Fibroblast of the conjunctiva (primary cell): Measurements from ENCODE around the gene ATP5ME.
"Not testable (repeated sequence)": the region's sequence is repeated elsewhere in the genome, so short reads cannot be mapped to it uniquely, and the experiment has no call there.

Experiments used
- DNase-seq: peaks from one replicate; pipeline ENCODE4 v3.0.0-alpha.2; 2010; ENCODE audit warnings: low read depth

ATP5ME gene

DNA sequence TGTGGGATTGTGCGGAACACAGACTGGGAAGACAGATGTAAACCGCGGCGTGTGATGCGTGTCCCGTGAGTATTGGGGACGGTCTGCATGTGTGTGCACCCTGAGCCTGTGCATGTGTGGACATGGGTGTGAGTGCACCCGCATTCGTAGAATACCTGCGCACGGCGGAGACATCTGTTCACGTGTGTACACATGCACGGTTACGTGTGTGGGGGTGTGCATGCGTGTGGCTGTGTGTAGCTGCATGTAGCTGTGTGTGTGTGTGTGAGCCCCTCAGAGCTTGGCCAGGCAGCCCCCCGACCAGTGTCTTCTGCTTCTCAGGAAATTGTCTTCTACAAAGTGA, 19.6 kb downstream of the ATP5ME start:
- no peak for DNase-seq

DNA sequence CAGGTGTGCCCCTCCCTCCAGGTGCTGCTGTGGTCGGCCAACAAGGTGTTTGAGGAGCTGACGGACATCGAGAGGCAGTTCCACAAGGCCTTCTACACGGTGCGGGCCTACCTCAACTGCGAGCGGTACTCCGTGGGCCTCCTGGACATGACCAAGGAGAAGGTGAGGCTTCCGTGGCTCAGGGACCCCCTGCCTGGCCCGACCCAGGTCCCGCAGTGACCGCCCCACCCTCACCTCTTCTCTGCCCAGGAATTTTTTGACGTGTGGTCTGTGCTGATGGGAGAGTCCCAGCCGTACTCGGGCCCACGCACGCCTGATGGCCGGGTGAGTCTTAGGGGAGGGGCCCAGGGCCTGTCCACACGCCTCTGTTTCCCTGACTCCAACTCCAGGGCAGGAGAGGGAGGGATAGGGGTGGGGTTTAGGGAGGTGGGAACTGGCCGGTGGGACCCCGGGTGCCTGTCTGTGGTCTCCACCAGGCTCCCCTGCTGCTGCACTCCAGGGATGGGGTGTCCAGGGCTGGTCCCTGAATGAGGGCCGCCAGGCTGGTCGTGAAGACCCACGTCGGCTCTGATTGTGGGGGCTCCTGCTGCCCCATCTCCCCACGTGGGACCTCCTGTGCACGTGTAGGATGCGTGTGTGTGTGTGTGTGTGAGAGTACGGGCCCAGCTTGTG, 20.1 kb downstream of the ATP5ME start:
- no peak for DNase-seq

DNA sequence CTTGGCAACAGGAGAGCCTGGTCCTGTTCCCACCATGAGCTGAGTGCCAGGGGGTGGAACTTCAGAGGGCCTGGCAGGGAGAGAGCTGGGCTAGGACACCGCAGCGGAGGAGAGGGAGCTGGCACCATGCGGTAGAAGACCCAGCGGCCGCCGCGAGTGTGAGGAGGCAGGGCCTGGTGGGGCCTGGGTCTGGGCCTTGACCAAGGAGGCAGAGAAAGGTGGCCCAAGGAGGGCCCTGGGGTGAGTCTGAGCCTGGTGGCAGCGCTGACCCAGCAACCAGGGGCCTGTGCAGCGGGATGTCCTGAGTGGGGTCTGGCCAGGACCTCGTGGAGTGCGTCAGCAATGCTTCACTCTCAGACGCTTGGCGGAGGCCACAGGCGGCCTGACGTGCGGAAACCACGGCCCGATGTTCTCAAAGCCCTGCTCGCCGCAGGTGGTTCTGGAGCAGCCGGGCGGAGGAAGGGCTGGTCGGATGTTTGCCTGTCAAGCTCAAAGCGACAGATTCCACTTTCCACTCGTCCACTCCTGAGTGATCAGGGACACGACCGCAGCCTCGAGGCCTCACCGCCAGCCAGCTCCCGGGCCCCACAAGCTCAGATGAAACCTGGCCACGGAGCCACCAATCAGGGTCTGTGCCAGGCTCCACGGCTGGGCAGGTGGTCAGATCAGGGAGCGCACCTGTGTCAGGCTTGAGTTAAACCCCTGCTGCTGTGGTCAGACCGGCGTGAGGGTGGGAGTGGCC, 20.8 kb downstream of the ATP5ME start:
- DNase-seq: no peak

DNA sequence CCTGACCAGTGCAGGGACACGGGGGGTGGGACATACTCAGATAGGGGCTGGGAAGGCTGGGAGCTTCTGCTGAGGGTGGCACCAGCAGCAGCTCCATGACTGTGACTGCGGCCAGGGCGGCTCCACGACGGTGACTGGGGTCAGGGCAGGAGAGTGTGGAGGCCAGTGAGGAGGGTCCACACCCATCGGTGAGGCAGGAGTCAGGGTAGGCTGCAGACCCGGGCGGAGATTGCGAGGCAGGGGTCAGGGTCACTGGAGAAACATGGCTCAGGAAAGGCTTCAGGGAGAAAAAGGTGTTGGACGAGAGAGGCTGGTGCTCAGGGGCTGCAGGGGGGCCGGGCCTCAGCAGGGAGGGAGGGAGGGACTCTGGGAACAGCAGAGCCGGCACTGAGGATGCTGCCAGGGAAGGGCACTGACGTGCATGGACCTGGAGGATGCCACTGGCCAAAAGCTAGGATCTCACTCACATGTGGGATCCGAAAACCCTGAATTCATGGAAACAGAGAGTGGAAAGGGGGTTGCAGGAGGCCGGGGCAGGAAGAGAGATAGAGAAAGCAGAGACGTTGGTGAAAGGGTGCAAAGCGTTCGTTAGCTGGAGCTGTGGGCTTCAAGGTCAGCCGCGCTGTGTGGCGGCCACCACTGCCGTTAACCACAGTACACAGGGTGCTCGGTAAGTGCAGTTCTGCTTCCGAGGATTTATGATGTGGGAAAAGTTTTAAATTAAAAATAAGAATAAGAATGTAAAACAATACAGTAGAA, 22.0 kb downstream of the ATP5ME start:
- no peak for DNase-seq

DNA sequence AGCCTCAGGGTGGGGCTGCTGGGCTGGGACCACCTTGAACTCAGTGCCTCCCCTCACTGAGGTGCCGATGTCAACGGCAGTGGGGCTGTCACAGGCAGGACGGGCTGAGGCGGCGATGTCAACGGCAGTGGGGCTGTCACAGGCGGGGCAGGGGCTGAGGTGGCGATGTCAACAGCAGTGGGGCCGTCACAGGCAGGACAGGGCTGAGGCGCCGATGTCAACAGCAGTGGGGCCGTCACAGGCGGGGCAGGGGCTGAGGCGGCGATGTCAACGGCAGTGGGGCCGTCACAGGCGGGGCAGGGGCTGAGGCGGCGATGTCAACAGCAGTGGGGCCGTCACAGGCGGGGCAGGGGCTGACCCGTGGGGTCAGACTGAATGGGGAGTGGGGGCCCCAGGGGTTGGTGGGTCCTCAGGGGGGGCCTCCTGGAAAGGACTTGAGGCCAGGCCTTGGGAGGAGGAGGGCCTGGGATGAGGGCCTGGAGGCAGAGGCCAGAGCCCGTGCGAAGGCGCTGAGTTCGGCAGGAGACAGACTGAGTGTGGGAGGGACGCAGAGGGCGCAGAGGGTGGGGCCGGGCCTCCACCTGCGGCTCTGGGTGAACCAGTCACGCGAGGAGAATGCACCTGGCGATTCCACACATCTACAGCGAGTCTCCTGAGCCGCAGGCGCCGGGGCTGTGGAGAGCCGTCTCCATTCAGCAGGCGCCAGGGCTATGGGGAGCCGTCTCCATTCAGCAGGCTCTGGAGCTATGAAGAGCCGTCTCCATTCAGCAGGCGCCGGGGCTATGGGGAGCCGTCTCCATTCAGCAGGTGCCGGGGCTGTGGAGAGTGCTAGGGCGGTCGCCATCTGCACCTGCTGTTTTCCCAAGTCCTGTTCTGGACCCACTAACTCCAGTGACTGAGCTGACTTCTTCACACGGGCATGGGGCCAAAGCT, 22.9 kb downstream of the ATP5ME start:
- no peak for DNase-seq

DNA sequence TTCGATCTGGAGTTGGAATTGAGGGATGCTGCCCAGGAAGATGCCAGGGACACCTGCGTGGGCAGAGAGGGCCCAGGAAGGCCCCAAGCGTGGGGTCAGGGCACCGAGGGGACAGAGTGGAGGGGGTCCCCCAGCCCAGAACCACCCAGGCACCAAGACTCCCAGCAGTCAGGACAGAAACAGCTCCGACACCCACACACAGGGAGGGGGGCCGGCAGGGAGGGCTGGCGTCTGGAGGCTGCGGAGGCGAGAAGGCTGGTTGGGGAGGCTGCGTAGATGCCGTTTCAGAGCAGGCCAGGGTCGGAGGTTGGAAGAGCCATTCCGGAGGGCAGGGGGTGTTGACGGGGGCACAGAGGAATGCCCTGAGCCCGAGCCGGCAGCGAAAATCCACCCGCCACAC, 23.6 kb downstream of the ATP5ME start:
- DNase-seq: no peak

DNA sequence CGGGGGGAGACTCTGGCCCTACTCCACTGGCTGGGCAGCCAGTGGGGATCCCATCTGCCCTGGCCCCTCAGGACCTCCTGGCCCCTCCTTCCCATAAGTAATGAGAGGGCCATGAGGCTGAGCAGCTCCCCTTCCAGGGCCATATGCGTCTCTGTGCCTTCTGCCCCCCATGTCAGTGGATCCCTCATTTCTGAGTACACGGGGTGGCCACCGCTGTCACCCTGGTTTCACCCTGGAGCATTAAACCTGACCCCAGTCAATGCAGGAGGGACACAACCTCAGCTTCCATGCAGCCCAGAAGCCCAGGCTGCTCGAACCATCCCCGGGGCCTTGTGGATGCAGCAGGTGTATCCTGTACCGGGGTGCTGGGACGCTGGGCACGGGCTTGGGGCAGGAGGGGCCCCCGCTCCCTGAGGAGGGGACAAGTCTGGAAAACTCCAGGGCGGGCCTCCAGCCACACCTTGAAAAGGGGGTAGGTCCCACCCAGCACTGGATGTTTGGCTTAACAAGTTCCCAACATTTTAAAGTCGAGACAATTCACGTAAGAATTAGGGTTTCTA, 24.2 kb downstream of the ATP5ME start:
- DNase-seq: no peak

DNA sequence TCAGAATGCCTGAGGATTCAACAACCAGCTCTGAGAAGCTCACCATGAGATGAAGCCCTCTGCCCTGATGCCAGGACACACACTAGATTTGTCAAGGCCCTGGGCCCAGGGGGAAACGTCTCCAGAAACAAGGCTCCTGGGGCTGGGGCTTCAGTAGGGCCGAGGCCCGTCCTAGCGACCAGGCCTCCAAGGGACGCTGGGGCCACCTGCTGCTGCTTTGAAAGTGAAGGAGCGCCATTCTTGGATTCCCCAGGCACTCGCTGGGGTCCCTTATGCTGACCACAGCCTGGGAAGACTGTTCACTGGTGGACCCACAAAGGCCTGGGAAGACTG, 24.8 kb downstream of the ATP5ME start:
- no peak for DNase-seq

DNA sequence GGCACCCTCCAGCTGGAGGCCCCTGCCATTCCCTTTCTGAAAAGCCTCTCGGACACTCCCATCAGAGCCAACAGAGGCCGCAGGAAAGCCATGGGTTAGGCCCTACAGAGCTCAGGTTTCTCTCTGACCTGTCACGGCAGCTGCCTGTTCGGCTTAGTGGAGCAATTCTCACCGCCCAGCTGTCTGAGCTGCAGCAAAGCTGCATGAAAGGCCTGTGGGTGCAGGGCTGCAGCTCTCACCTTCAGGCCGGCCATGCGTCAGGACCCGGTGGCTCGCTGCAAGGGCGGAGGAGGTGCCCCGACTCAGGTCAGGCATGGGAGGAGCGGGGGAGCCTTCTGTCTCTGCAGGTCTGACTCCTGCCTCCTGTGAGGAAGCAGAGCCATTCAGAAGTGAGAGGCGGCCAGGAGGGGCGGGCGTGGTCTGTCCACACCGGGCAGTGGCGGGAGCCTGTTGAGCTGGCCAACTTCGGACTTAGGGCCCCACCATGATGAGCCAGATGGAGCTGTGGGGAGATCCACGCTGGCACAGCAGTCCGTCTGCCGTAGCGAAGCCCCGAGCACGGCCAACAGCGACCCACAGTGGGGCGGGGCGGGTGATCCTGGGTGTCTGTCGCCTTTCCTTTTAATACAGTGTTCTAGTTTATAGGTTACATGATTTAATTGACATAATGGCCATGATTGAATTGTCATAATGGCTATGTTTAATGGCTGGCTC, 25.3 kb downstream of the ATP5ME start:
- DNase-seq: no peak

DNA sequence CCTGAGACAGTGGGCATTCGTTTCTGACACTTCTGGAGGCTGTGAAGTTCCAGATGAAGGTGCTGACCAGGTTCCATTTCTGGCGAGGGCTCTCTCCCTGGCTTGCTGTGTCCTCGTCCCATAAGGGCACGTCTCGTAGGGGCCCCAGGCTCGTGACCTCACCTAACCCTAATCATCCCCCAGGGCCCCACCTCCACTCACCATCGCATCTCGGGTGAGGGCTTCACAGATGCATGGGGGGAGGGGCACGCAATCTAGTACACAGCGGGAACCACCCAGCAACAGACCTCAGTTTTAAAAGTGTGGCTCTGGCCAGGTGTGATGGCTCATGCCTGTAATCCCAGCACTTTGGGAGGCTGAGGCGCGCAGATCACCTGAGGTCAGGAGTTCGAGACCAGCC, 26.6 kb downstream of the ATP5ME start:
- no peak for DNase-seq

DNA sequence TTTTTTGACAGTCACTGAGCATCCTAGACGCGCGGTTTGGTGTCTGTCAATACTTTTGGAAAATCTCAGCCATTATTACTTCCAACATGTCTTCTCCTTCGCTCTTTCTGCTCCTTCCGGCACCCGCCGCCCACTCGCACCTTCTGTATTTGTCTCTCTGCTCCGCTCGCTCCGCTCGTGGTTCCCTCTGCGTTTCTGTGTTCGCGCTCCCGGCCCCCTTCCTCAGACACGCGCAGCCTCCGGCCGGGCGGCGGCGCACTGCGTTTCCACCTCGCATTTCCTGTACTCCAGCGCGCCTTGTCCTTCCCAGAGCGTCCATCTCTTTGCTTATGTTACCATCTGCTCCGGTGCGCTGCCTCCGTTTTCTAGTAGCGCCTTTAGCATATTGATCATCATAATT, 27.6 kb downstream of the ATP5ME start:
- no peak for DNase-seq

DNA sequence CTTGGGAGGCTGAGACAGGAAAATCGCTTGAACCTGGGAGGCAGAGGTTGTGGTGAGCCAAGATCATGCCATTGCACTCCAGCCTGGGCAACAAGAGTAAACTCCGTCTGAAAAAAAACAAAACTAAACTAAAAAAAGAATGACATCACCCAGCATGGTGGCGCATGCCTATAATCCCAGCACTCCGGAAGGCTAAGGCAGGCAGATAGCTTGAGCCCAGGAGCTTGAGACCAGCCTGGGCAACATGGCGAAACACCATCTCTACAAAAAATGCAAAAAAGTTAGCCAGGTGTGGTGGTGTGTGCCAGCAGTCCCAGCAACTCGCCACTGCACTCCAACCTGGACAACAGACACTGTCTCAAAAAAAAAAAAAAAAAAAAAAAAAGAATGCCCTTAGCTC, 31.7 kb downstream of the ATP5ME start:
- not testable (repeated sequence) for DNase-seq

DNA sequence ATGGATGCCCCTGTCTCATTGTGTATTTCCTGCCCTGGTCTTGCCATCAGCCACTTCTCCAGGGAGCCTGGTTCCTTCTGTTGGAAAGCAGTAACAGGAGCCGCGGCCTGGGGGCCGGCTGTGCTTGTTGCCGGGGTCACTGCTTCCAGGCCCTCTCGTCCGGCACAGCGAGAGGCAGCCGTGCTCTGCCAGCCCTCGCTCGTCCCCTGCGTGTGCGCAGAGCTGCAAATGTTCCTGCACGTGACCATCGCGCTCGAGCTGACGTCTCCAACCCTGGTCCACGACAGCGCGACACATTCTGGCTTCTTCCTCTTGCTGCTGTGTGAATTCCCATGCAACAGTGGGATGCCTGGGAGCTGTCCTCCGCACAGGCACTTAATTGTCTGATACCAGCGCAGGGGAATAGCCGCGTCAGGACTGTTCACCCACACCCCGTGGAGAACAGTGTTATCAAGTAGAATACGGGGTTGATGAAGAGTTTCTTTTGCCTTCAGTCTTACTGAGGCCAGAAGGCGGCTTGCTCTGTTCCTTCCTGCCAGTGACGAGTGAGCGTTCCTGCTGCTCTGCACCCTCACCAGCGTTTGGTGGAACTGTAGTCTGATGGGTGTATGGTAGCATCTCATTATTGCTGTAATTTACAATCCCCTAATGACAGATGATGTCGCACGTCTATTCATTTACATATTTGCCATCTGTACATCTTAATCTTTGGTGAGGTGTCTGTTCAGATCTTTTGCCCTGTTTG, 36.4 kb downstream of the ATP5ME start:
- DNase-seq: no peak

DNA sequence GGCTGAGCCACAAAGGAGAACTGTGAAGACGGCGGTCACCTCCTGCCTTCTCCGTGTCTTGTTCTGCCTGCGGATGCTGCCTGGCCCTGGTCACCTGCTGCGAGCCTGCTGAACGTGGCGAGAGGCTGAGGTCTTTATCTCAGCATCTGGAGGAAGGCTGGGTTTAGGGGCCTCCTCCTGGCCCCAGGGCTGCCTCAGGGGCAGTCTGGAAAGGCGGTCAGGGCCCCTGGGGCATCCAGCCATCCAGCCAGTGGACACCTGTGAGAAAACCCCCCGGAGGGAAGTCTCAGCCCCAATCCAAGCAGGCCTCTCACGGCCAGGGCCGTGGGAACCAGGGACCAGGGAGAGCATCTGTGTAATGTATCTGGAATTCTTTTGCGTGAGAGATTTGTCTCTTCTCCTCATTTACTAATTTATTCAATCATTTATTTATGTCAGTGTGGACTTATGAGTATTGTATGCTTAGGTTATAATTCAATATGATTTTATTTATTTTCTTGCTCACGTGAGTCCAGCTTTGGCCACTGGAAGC, 37.4 kb downstream of the ATP5ME start:
- no peak for DNase-seq

DNA sequence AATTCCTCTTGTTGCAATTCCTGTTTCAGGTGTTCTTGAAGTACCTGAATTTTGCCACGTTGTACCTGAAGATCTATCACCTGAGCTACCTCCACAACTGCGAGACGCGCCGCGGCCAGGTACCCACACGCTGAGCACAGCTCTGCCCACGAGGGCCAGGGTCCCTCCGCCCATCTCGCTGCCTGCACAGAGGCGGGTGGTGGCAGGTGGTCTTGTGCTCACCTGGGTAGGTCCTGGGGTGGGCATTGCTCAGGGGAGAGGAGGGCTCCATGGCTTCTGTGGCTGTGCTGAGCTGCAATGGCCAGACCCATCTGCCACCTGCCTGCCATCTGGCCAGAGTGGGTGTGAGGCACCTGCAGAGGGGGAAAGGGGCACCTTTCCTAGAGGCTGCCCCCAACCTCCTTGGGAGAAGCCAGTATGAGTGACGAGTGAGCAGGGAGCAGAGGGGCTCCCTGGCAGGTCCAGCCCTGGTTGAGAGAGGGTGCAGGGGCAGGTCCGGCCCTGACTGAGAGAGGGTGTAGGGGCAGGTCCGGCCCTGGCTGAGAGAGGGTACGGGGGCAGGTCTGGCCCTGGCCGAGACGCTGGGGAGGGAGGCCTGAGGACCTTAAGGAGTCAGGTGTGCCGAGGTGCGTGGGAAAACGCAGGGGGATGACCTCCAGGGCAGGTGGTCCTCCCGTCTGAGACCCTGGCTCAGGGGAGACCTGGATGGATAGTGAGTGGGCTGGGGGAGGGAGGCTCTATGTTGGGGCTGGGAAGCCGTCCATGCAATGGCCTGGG, 38.0 kb downstream of the ATP5ME start:
- no peak for DNase-seq

DNA sequence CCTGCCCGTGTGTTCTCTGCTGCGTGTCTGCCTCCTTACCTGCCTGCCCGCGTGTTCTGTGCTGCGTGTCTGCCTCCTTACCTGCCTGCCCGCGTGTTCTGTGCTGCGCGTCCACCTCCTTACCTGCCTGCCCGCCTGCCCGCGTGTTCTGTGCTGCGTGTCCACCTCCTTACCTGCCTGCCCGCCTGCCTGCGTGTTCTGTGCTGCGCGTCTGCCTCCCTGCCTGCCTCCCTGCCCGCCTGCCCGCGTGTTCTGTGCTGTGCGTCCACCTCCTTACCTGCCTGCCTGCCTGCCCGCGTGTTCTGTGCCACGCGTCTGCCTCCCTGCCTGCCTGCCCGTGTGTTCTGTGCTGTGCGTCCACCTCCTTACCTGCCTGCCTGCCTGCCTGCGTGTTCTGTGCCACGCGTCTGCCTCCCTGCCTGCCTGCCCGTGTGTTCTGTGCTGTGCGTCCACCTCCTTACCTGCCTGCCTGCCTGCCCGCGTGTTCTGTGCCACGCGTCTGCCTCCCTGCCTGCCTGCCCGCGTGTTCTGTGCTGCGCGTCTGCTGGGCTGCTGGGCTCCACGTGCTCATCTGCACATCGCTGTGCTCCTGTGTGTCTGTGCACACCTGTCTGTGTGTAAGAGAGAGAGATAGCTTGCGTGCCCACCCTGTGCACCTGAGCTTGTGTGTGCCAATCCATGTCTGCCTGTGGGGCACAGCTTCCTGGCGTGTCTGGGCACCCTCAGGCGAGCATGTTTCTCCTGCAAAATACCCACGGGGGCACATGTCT, 38.8 kb downstream of the ATP5ME start:
- not testable (repeated sequence) for DNase-seq

DNA sequence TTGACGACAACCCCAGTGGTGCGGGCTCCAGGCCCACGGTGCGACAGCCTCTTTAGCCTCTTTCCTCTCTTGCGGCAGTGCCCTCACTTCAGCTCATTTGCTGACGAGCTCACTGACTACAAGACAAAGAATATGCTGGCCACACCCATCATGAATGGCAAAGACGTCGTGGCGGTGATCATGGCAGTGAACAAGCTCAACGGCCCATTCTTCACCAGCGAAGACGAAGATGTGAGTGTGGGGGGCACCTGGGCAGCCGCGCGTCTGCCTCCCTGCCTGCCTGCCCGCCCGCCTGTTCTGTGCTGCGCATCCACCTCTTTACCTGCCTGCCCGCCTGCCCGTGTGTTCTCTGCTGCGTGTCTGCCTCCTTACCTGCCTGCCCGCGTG, 39.5 kb downstream of the ATP5ME start:
- no peak for DNase-seq

DNA sequence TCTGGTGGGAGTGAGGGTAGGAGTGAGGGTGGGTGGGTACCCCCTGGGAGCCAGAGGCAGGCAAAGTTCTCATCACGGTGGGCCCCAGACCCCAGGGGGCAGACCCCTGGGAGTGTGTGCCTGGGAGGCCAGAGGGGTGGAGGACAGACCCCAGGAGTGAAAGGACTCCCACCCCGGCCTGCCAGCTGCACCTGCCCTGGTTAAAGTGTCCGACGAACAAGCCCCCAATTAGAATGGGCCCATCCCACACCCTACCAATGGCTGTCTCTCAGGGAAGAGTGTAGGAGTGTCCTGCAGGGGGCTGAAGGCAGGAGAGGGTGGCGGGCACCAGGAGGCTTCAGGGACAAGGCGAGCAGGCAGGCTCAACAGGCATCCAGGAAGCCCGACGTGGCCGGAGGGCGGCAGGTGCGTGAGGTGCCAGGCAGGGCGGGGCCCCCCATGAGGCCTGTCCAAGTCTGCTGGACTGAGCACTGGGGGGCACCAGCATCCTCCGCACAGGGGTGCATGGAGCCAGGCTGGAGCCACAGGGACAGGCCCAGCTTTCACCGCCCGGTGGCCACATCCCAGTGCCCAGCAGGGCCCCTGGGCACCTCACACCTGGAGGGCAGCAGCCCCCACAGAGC, 40.0 kb downstream of the ATP5ME start:
- no peak for DNase-seq
